Vagina (tissue), 2 donors: Measurements from ENCODE around the gene KIAA0753. TPM values are rescaled to one million over a fixed set of nuclear protein-coding genes. Genes with fewer than 3 reads are reported as not detected.

Experiments
- DNase-seq, 2 donors: peaks; one replicate each; pipeline ENCODE4 v3.0.0-alpha.2; 2017; ENCODE audit errors: extremely low spot score in 2 of 2
- H3K27ac ChIP-seq: fragments of 200-600 bp; sonication (generic); one replicate; pipeline ENCODE4 v1.5.1; 2019
- H3K27me3 ChIP-seq: fragments of 200-600 bp; sonication (generic); one replicate; pipeline ENCODE4 v1.5.1; 2019
- H3K36me3 ChIP-seq, 2 donors: fragments of 200-600 bp; sonication (generic); one replicate each; pipeline ENCODE4 v1.5.1; 2017 to 2019
- H3K4me1 ChIP-seq: fragments of 200-600 bp; sonication (generic); one replicate; pipeline ENCODE4 v1.5.1; 2019
- H3K4me3 ChIP-seq, 2 donors: fragments of 200-600 bp; sonication (generic); 1 replicate in 1 of 2; 2 replicates in 1 of 2; pipeline ENCODE4 v1.5.1; 2016 to 2019
- H3K9me3 ChIP-seq: fragments of 200-600 bp; sonication (generic); one replicate; pipeline ENCODE4 v1.5.1; 2019
- POLR2A ChIP-seq, 2 donors: fragments of 450-650 bp; IDR thresholded peaks; one replicate each; pipeline ENCODE4 v1.6.1; 2017; ENCODE audit warnings: antibody characterized with exemption in 2 of 2, mild to moderate bottlenecking in 2 of 2, moderate library complexity in 2 of 2
- POLR2AphosphoS5 ChIP-seq, 2 donors: sonication (generic); formaldehyde crosslinking; IDR thresholded peaks; one replicate each; pipeline ENCODE4 v1.9.0; 2017; ENCODE audit warnings: antibody characterized with exemption in 2 of 2, mild to moderate bottlenecking in 2 of 2, low read depth in 1 of 2; ENCODE audit not compliant: insufficient read depth in 1 of 2
- intact Hi-C: fragments of 100-400 bp; cut with DNase I; formaldehyde crosslinking; loops from one replicate; pipeline ENCODE4 v1.15.1; 2023
- total RNA-seq: library from RNA; depleted of rRNA; stranded (reverse); fragments of >200 nt; gene quantifications from one replicate; pipeline ENCODE4 v1.2.3, GENCODE V29; 2016
- TF ChIP-seq, protein P1 (sequence below), 3 experiments: fragments of 450-650 bp in 2 of 3; fragments of 200-600 bp in 1 of 3; sonication (generic) in 1 of 3; IDR thresholded peaks; one replicate each; pipeline ENCODE4 v1.5.1; 2017 to 2019; ENCODE audit warnings: antibody characterized with exemption in 3 of 3, mild to moderate bottlenecking in 2 of 3, moderate library complexity in 2 of 3

The KIAA0753 gene
- total RNA-seq, 1 donor from 2014 or later: 14.5 TPM

DNA sequence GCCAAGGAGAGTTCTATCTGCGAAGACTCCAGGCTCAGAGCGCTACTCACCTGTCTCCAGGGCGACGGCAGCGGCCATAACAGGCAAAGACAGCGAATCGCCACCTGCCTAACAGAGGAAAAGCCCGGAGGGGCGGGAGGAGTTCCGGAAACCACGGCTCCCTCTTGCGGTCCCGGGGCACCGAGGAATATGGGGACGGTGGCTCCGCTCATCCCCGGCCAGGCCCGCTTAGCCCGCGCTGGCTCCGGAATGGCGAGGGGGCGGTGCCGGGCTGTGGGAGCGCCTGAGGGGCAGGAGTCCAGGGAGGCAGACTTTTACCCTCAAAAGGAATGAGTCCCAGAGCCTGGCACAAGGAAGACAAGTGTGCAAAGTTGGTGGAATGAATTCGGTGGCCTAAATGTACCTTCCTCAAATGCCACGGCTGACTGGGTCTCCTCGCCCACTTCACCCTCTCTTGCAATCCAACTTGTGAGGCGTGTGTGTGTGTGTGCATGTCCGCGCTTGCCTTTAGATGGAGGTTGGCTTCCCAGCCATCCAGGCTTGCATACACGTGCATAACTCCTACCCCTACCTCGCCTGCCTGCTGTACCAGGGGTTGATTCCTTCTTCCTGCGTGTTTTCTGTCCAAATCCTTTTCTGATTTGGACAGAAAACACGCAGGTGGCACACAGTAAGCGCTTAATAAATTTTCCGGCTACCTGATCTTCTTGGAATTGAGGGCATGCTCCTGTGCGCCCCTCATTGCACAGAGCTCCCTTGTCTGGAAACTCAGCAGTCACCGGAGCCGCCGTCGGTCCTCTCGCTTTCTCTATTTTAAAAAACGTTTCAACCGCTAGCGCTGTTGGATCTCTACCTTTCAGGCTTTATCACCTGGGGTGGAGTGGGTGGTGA is 14.6 kb upstream of the KIAA0753 start:
- DNase-seq: no peak
- H3K36me3 ChIP-seq: no peaks in the 10 kb centered on the region
- H3K4me1 ChIP-seq: peaks cover 25% of the 10 kb centered on the region
- TF ChIP-seq, protein P1, sequence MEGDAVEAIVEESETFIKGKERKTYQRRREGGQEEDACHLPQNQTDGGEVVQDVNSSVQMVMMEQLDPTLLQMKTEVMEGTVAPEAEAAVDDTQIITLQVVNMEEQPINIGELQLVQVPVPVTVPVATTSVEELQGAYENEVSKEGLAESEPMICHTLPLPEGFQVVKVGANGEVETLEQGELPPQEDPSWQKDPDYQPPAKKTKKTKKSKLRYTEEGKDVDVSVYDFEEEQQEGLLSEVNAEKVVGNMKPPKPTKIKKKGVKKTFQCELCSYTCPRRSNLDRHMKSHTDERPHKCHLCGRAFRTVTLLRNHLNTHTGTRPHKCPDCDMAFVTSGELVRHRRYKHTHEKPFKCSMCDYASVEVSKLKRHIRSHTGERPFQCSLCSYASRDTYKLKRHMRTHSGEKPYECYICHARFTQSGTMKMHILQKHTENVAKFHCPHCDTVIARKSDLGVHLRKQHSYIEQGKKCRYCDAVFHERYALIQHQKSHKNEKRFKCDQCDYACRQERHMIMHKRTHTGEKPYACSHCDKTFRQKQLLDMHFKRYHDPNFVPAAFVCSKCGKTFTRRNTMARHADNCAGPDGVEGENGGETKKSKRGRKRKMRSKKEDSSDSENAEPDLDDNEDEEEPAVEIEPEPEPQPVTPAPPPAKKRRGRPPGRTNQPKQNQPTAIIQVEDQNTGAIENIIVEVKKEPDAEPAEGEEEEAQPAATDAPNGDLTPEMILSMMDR (IDR thresholded peaks at IDR 0.05): no peak
- no peak for TF ChIP-seq POLR2A (IDR thresholded peaks at IDR 0.05)
- TF ChIP-seq POLR2AphosphoS5 (IDR thresholded peaks at IDR 0.05; ENCODE audit: insufficient read depth in 1 of 2, low read depth in 1 of 2): no peak
- intact Hi-C loops: no loop called here
- H3K4me3 ChIP-seq: peak overlapping the region in 1 of 2 donors; percentile 1
- peaks cover 3% of the 10 kb centered on the region for H3K27me3 ChIP-seq
- H3K27ac ChIP-seq: no peak overlapping the region
- no peaks in the 10 kb centered on the region for H3K9me3 ChIP-seq

DNA sequence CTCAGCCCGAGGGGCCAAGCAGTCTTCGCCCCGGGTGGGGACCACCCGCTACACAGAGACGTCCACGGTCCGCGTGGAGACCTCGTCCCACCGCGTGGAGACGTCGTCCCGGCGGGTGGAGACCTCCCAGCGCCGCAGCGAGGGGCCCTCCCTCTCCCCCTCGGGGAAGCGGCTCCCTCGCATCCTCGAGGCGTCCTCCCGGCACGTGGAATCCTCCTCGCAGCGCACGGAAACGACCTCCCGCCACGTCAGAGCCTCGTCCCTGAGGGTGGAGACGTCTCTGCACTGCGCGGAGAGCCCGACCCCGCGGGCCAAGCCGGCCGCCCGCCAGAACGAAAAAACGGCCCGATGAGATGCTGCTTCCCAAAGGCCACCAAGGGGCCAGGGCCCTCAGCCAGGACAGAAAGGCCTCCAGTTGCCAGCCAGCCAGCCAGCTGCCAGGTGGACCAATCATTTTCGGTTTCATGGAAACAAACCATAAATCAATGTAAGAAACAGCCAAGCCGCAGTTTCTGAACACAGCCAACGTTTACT is 11.5 kb upstream of the KIAA0753 start:
- Histone ChIP-seq H3K9me3 (no peaks in the 10 kb centered on the region), H3K27me3 (peaks cover 3% of the 10 kb centered on the region), H3K36me3 (peaks cover 0 to 16% of the 10 kb centered on the region in 2 donors), H3K4me3 (peak overlapping the region; percentile 65 to 73), H3K27ac (peak overlapping the region; percentile 75), H3K4me1 (peaks cover 39% of the 10 kb centered on the region)
- peak in 1 of 2 donors; percentile 44 for TF ChIP-seq POLR2AphosphoS5 (IDR thresholded peaks at IDR 0.05; ENCODE audit: insufficient read depth in 1 of 2, low read depth in 1 of 2)
- no peak for TF ChIP-seq POLR2A (IDR thresholded peaks at IDR 0.05)
- intact Hi-C loops: no loop called here
- DNase-seq: peak in 1 of 2 donors; percentile 87

DNA sequence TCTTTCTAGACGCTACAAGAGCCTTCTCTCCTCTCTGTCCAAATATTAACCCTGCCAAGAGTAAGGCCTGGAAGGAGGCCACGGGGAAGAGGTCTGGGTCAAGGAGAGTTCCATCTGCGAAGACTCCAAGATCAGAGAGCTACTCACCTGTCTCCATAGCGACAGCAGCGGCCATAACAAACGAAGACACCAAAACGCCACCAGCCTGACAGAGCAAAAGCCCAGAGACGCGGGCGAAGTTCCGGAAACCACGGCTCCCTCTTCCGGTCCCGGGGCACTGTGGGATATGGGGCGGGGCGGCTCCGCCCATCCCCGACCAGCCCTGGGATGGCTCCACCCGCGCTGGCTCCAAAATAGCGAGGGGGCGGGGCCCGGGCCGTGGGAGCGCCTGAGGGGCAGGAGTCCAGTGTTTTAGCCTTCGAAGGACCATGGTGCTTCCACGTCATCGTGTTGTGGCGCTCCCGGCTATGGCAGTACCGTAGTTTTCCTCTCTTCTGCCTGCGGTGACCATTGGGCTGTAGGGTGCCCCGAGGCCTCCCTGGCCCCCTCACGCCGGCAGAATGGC is 10.9 kb upstream of the KIAA0753 start, which contains the start of the genes C17orf100 and MED31:
Gene C17orf100 (plus strand): TSS at position 409 of the 565 bp plus-strand sequence. CDS start 152 bp downstream, at position 561.
Gene MED31 (minus strand): TSS at position 252 of the 565 bp plus-strand sequence. CDS start 77 bp downstream, at position 175.
- H3K36me3 ChIP-seq: peaks cover 0 to 16% of the 10 kb centered on the region in 2 donors
- TF ChIP-seq, protein P1 (IDR thresholded peaks at IDR 0.05): no peak
- peak; percentile 91 to 98 for TF ChIP-seq POLR2AphosphoS5 (IDR thresholded peaks at IDR 0.05; ENCODE audit: insufficient read depth in 1 of 2, low read depth in 1 of 2)
- peak in 1 of 2 donors; percentile 35 for TF ChIP-seq POLR2A (IDR thresholded peaks at IDR 0.05)
- peaks cover 39% of the 10 kb centered on the region for H3K4me1 ChIP-seq
- intact Hi-C loops: no loop called here
- H3K27ac ChIP-seq: peak within 1 kb of the TSS; percentile 75
- peaks cover 3% of the 10 kb centered on the region for H3K27me3 ChIP-seq
- peak in 1 of 2 donors; percentile 90 for DNase-seq
- no peaks in the 10 kb centered on the region for H3K9me3 ChIP-seq
- peak within 1 kb of the TSS; percentile 65 to 73 for H3K4me3 ChIP-seq

DNA sequence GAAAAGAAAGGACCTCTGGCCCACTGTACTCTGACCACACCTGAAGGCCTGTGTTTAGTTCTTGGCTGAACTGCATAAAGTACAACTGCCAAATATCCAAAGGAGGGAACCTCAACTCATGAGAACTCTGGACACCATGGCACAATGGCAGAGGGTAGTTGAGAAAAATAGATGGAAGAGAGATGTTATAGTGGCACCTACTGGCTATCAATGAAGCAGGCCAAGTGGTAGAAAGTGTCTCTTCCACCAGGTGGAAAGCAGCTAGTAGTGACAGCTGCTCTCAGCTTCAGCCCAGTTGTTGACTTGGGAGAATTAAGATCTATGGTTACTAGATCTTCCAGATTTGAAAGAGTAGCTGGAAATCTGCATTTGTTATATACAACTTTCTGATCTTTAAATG is 7.7 kb upstream of the KIAA0753 start:
- no peak for DNase-seq
- Histone ChIP-seq H3K27ac (no peak overlapping the region), H3K4me1 (peaks cover 48% of the 10 kb centered on the region), H3K4me3 (no peak overlapping the region), H3K27me3 (no peaks in the 10 kb centered on the region), H3K36me3 (peaks cover 0 to 21% of the 10 kb centered on the region in 2 donors), H3K9me3 (no peaks in the 10 kb centered on the region)
- intact Hi-C loops: no loop called here
- TF ChIP-seq, protein P1 (IDR thresholded peaks at IDR 0.05): no peak
- no peak for TF ChIP-seq POLR2A (IDR thresholded peaks at IDR 0.05)
- no peak for TF ChIP-seq POLR2AphosphoS5 (IDR thresholded peaks at IDR 0.05; ENCODE audit: insufficient read depth in 1 of 2, low read depth in 1 of 2)

DNA sequence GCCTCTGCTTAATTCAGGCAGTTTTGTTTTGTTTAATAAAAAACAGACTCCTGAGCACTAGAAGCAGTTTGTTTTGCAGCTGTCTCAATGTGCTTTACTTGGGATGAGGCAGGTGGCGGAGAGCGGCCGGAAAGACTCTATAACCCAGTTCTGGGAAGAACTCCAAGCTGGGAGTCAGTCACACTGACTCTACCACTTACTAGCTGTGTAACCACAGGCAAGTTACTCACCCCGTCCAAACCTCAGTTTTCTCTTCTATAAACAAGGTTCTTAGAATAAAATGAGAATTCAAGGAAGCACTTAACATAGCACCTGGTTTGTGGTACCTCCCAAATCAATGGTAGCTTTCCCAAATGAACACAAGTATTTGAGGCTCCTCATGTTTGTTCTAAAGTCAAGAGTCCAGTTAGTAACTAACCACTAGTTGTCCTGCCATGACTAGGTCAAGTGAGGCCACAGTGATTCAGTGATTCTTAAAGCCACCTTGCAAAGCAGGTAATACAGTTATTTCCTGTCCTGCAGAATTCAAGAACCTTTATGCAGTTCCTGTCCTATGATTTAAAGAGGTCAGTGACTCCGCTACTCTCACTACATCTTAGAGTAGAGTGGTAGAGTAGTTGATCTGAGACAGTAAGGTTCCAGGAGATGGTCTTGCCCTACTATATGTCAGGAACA is 3.1 kb upstream of the KIAA0753 start:
- H3K4me3 ChIP-seq: no peak overlapping the region
- peaks cover 40% of the 10 kb centered on the region for H3K4me1 ChIP-seq
- no peaks in the 10 kb centered on the region for H3K9me3 ChIP-seq
- H3K27me3 ChIP-seq: no peaks in the 10 kb centered on the region
- H3K27ac ChIP-seq: no peak overlapping the region
- intact Hi-C loops: no loop called here
- DNase-seq: no peak
- peaks cover 0 to 15% of the 10 kb centered on the region in 2 donors for H3K36me3 ChIP-seq
- TF ChIP-seq POLR2A (IDR thresholded peaks at IDR 0.05): no peak
- TF ChIP-seq, protein P1 (IDR thresholded peaks at IDR 0.05): no peak
- peak in 1 of 2 donors; percentile 49 for TF ChIP-seq POLR2AphosphoS5 (IDR thresholded peaks at IDR 0.05; ENCODE audit: insufficient read depth in 1 of 2, low read depth in 1 of 2)
